ENCODE results near the gene OSTF1. TPM values are rescaled to one million over a fixed set of nuclear protein-coding genes. Genes with fewer than 3 reads are reported as not detected.

OSTF1 gene
- total RNA-seq, 1 experiment from 2014 or later: 58.4 TPM

- Histone ChIP-seq H3K4me1 (replicated peaks; ENCODE audit: insufficient read depth) (peaks cover 7% of the 10 kb centered on the region), H3F3A (ENCODE audit: insufficient read depth, low read depth) (peaks cover 9% of the 10 kb centered on the region; the same call in 1 of the 2 replicates), H2AFZ (no peak overlapping the region), H3K4me2 (no peak overlapping the region), H3K9me2 (ENCODE audit: insufficient read depth) (no peaks in the 10 kb centered on the region), H4K20me1 (ENCODE audit: insufficient read depth) (no peaks in the 10 kb centered on the region), H3K79me2 (ENCODE audit: low read depth) (peaks cover 43% of the 10 kb centered on the region), H3K9me3 (ENCODE audit: insufficient read depth, low read depth) (no peaks in the 10 kb centered on the region), H3K27me3 (ENCODE audit: insufficient read depth, low read depth) (no peaks in the 10 kb centered on the region), H3K36me3 (ENCODE audit: low read depth) (no peaks in the 10 kb centered on the region), H3K4me3 (no peak overlapping the region), H3K27ac (no peak overlapping the region)
- ChIA-PET POLR2A (ENCODE audit: unreplicated experiment) (no interaction called here), CTCF (no interaction called here)
- TF ChIP-seq CTCF (conservative IDR thresholded peaks at IDR 0.05): no peak
- TF ChIP-seq EZH2 (IDR thresholded peaks at IDR 0.05; ENCODE audit: low read depth): no peak
- DNase-seq: no peak
- BruUV-seq (replicated peaks): no TSS peak
- intact Hi-C loops (cut with micrococcal nuclease; ENCODE audit: unreplicated experiment): no loop called here
Measured at GRCh38 chr9:75104607-75105006, 16.3 kb downstream of the OSTF1 start.

GRCh38 chr9:75105019-75105540 lies 16.8 kb downstream of the OSTF1 start:
- no peak for DNase-seq
- no peak overlapping the region for H3K4me3 ChIP-seq
- H3K9me2 ChIP-seq (ENCODE audit: insufficient read depth): no peaks in the 10 kb centered on the region; the same call in 1 of the 2 replicates
- peaks cover 12% of the 10 kb centered on the region for H3K4me1 ChIP-seq (replicated peaks; ENCODE audit: insufficient read depth)
- no peak overlapping the region for H3K4me2 ChIP-seq
- CTCF ChIA-PET: no interaction called here
- POLR2A ChIA-PET (ENCODE audit: unreplicated experiment): no interaction called here
- TF ChIP-seq EZH2 (IDR thresholded peaks at IDR 0.05; ENCODE audit: low read depth) (no peak), CTCF (conservative IDR thresholded peaks at IDR 0.05) (no peak)
- no peaks in the 10 kb centered on the region for H3K9me3 ChIP-seq (ENCODE audit: insufficient read depth, low read depth)
- peaks cover 47% of the 10 kb centered on the region for H3K79me2 ChIP-seq (ENCODE audit: low read depth)
- intact Hi-C loops (cut with micrococcal nuclease; ENCODE audit: unreplicated experiment): no loop called here
- H3F3A ChIP-seq (ENCODE audit: insufficient read depth, low read depth): peaks cover 13% of the 10 kb centered on the region; the same call in 1 of the 2 replicates
- no peak overlapping the region for H2AFZ ChIP-seq
- H3K27ac ChIP-seq: no peak overlapping the region
- H3K36me3 ChIP-seq (ENCODE audit: low read depth): no peaks in the 10 kb centered on the region
- H4K20me1 ChIP-seq (ENCODE audit: insufficient read depth): no peaks in the 10 kb centered on the region
- H3K27me3 ChIP-seq (ENCODE audit: insufficient read depth, low read depth): no peaks in the 10 kb centered on the region
- BruUV-seq (replicated peaks): no TSS peak

- no peaks in the 10 kb centered on the region for H4K20me1 ChIP-seq (ENCODE audit: insufficient read depth)
- no peak overlapping the region for H3K4me3 ChIP-seq
- no peak for DNase-seq
- H3K36me3 ChIP-seq (ENCODE audit: low read depth): no peaks in the 10 kb centered on the region
- no peaks in the 10 kb centered on the region for H3K9me3 ChIP-seq (ENCODE audit: insufficient read depth, low read depth)
- no peaks in the 10 kb centered on the region; the same call in 1 of the 2 replicates for H3K9me2 ChIP-seq (ENCODE audit: insufficient read depth)
- H3K27me3 ChIP-seq (ENCODE audit: insufficient read depth, low read depth): no peaks in the 10 kb centered on the region
- CTCF ChIA-PET: interaction anchor here (0.7 kb wide), 1 partner anchor 58 kb away, joined by 4 read pairs; no protein-coding TSS in a partner anchor
- POLR2A ChIA-PET (ENCODE audit: unreplicated experiment): no interaction called here
- TF ChIP-seq EZH2 (IDR thresholded peaks at IDR 0.05; ENCODE audit: low read depth) (no peak), CTCF (conservative IDR thresholded peaks at IDR 0.05) (no peak)
- no peak overlapping the region for H3K4me2 ChIP-seq
- no TSS peak for BruUV-seq (replicated peaks)
- H3F3A ChIP-seq (ENCODE audit: insufficient read depth, low read depth): peaks cover 21% of the 10 kb centered on the region
- H3K4me1 ChIP-seq (replicated peaks; ENCODE audit: insufficient read depth): peaks cover 19% of the 10 kb centered on the region
- intact Hi-C loops (cut with micrococcal nuclease; ENCODE audit: unreplicated experiment): no loop called here
- no peak overlapping the region for H2AFZ ChIP-seq
- peaks cover 47% of the 10 kb centered on the region for H3K79me2 ChIP-seq (ENCODE audit: low read depth)
- H3K27ac ChIP-seq: no peak overlapping the region
Measured at GRCh38 chr9:75105841-75106240, 17.5 kb downstream of the OSTF1 start.
